HCT116 (cell line): ENCODE data around the gene MINDY4. TPM values are rescaled to one million over a fixed set of nuclear protein-coding genes. Genes with fewer than 3 reads are reported as not detected.
A peak's percentile ranks its signal among the peaks of the same experiment; 100 is the strongest.

Source experiments
- ATAC-seq: fragments of 200-7000 bp; cut with Tn5 transposase; 2 replicates; pipeline ENCODE4 v1.9.1; 2020; ENCODE audit warnings: mild to moderate bottlenecking, moderate library complexity
- BruUV-seq: library from RNA; stranded (reverse); fragments of 400-500 nt; replicated peaks from 2 replicates; lab custom pipeline; 2021; lab: Mats Ljungman, UMichigan
- CTCF ChIA-PET: fragments of 300-600 bp; sonication (Branson Sonifier 250); formaldehyde crosslinking; loops from one replicate; lab custom pipeline; 2021; ENCODE audit warnings: antibody characterized with exemption; lab: Charles Lee
- POLR2A ChIA-PET: fragments of 300-600, 350-600 bp; sonication (Branson Sonifier 250); formaldehyde crosslinking; loops from one replicate; lab custom pipeline; 2021; ENCODE audit warnings: antibody characterized with exemption; lab: Charles Lee
- RAD21 ChIA-PET, 2 experiments: fragments of 300-600 bp; sonication (Branson Sonifier 250); formaldehyde crosslinking; loops; one replicate each; lab custom pipeline; 2023; ENCODE audit warnings: low total read pairs in 2 of 2; ENCODE audit not compliant: uncharacterized antibody in 2 of 2, unreplicated experiment in 2 of 2, low non-redundant PET in 1 of 2; lab: Charles Lee
- DNase-seq: peaks from one replicate; pipeline ENCODE4 v3.0.0-alpha.2; 2010; ENCODE audit warnings: low read depth, low spot score
- H2AFZ ChIP-seq: fragments of 200-600 bp; shearing (Covaris generic), sonication (generic); 2 replicates; pipeline ENCODE4 v1.6.1; 2017; ENCODE audit warnings: low read depth, mixed run types, mixed read lengths, antibody characterized with exemption, low read length; ENCODE audit not compliant: poor library complexity, severe bottlenecking
- H3K27ac ChIP-seq: 2 replicates; pipeline ENCODE4 v1.5.1; 2012; ENCODE audit warnings: low read depth, low read length
- H3K27me3 ChIP-seq: fragments of 200-600 bp; sonication (generic); 2 replicates; pipeline ENCODE4 v1.6.1; 2016; ENCODE audit warnings: mixed run types, low read length, mixed read lengths; ENCODE audit not compliant: insufficient read depth
- H3K36me3 ChIP-seq, 2 experiments: fragments of 200-500 bp in 1 of 2; fragments of 200-600 bp in 1 of 2; sonication (Bioruptor generic) in 1 of 2; sonication (generic) in 1 of 2; 2 replicates each; pipeline versions ENCODE4 v1.5.1 to v1.6.1; 2014 to 2016; ENCODE audit warnings: low read length in 2 of 2, inconsistent platforms in 1 of 2, mixed read lengths in 1 of 2, mixed run types in 1 of 2; ENCODE audit not compliant: insufficient read depth in 2 of 2, control insufficient read depth in 1 of 2
- H3K4me1 ChIP-seq, 2 experiments: fragments of 200-600 bp in 1 of 2; sonication (generic) in 1 of 2; 2 replicates each; pipeline versions ENCODE4 v1.5.1 to v1.6.1; 2012 to 2017; ENCODE audit warnings: low read length in 2 of 2, inconsistent platforms in 1 of 2, mild to moderate bottlenecking in 1 of 2, mixed read lengths in 1 of 2, mixed run types in 1 of 2, moderate library complexity in 1 of 2; ENCODE audit not compliant: insufficient read depth in 2 of 2, control insufficient read depth in 1 of 2
- H3K4me2 ChIP-seq: fragments of 200-600 bp; sonication (generic); 2 replicates; pipeline ENCODE4 v1.6.1; 2017; ENCODE audit warnings: mixed run types, low read length, mixed read lengths
- H3K4me3 ChIP-seq, 2 experiments: fragments of 200-600 bp in 1 of 2; sonication (generic) in 1 of 2; replicated peaks in 1 of 2; 2 replicates each; pipeline ENCODE4 v1.5.1; 2011 to 2016; ENCODE audit warnings: low read length in 2 of 2, control low read depth in 1 of 2, low read depth in 1 of 2, mild to moderate bottlenecking in 1 of 2, mixed read lengths in 1 of 2, mixed run types in 1 of 2
- H3K79me2 ChIP-seq: fragments of 200-600 bp; sonication (generic); 2 replicates; pipeline ENCODE4 v1.6.1; 2017; ENCODE audit warnings: mild to moderate bottlenecking, mixed run types, low read length, moderate library complexity, mixed read lengths; ENCODE audit not compliant: insufficient read depth
- H3K9ac ChIP-seq: fragments of 200-600 bp; sonication (generic); 2 replicates; pipeline ENCODE4 v1.6.1; 2016; ENCODE audit warnings: low read length, mixed read lengths
- H3K9me2 ChIP-seq: fragments of 200-600 bp; sonication (generic), shearing (Covaris generic); 2 replicates; pipeline ENCODE4 v1.6.1; 2017; ENCODE audit warnings: mixed run types, mild to moderate bottlenecking, moderate library complexity; ENCODE audit not compliant: insufficient read depth
- H3K9me3 ChIP-seq, 2 experiments: fragments of 200-500 bp in 1 of 2; fragments of 200-600 bp in 1 of 2; sonication (Bioruptor generic) in 1 of 2; sonication (generic) in 1 of 2; 2 replicates each; pipeline ENCODE4 v1.6.1; 2014 to 2017; ENCODE audit warnings: low read length in 2 of 2, mixed read lengths in 2 of 2, inconsistent platforms in 1 of 2, low read depth in 1 of 2, mild to moderate bottlenecking in 1 of 2, mixed run types in 1 of 2, moderate library complexity in 1 of 2; ENCODE audit not compliant: control insufficient read depth in 1 of 2, insufficient read depth in 1 of 2
- H4K20me1 ChIP-seq: fragments of 200-600 bp; sonication (generic), shearing (Covaris generic); 2 replicates; pipeline ENCODE4 v1.6.1; 2017; ENCODE audit warnings: mixed run types, mild to moderate bottlenecking, moderate library complexity; ENCODE audit not compliant: insufficient read depth
- EGR1 ChIP-seq: IDR thresholded peaks from 2 replicates; pipeline ENCODE4 v1.6.1; 2012; ENCODE audit warnings: low read depth
- ELF1 ChIP-seq: IDR thresholded peaks from 2 replicates; pipeline ENCODE4 v1.6.1; 2012; ENCODE audit warnings: low read depth, borderline replicate concordance
- EZH2 ChIP-seq: fragments of 200-600 bp; sonication (generic); IDR thresholded peaks from 2 replicates; pipeline ENCODE4 v1.6.1; 2017; ENCODE audit warnings: antibody characterized with exemption, mixed run types
- JUND ChIP-seq: IDR thresholded peaks from 2 replicates; pipeline ENCODE4 v1.6.1; 2012
- RAD21 ChIP-seq: IDR thresholded peaks from 2 replicates; pipeline ENCODE4 v1.6.1; 2012; ENCODE audit warnings: low read depth, mild to moderate bottlenecking
- SIN3A ChIP-seq: IDR thresholded peaks from 2 replicates; pipeline ENCODE4 v1.6.1; 2012; ENCODE audit warnings: low read depth
- SP1 ChIP-seq: IDR thresholded peaks from 2 replicates; pipeline ENCODE4 v1.6.1; 2012; ENCODE audit warnings: low read depth
- SRF ChIP-seq: IDR thresholded peaks from 2 replicates; pipeline ENCODE4 v1.6.1; 2012; ENCODE audit warnings: low read depth
- YY1 ChIP-seq: IDR thresholded peaks from 2 replicates; pipeline ENCODE4 v1.6.1; 2011; ENCODE audit warnings: low read length, low read depth, moderate library complexity, mild to moderate bottlenecking; ENCODE audit not compliant: insufficient replicate concordance; ENCODE audit errors: extremely low read depth
- intact Hi-C: fragments of 100-400 bp; cut with micrococcal nuclease; formaldehyde crosslinking; loops from 2 replicates; pipeline ENCODE4 v1.10.0; 2022
- total RNA-seq: library from RNA; stranded (reverse); gene quantifications from one replicate; pipeline ENCODE4 v1.2.1, GENCODE V29; 2021; ENCODE audit not compliant: unreplicated experiment
- TF ChIP-seq, protein P1 (sequence below), 3 experiments: fragments of 200-600 bp in 1 of 3; sonication (generic) in 1 of 3; IDR thresholded peaks in 2 of 3; conservative IDR thresholded peaks in 1 of 3; 2 replicates each; pipeline ENCODE4 v1.5.1; 2012 to 2017; ENCODE audit warnings: low read depth in 2 of 3, low read length in 2 of 3, antibody characterized with exemption in 1 of 3, borderline replicate concordance in 1 of 3, control low read depth in 1 of 3, mild to moderate bottlenecking in 1 of 3, mixed read lengths in 1 of 3, mixed run types in 1 of 3, moderate library complexity in 1 of 3; ENCODE audit not compliant: insufficient read depth in 1 of 3
- TF ChIP-seq, protein P2 (sequence below): IDR thresholded peaks from 2 replicates; pipeline ENCODE4 v1.6.1; 2012
- TF ChIP-seq, protein P3 (sequence below): IDR thresholded peaks from 2 replicates; pipeline ENCODE4 v1.6.1; 2012; ENCODE audit warnings: low read depth

MINDY4 gene
- total RNA-seq, 1 experiment from 2014 or later, result 6.1 TPM

DNA sequence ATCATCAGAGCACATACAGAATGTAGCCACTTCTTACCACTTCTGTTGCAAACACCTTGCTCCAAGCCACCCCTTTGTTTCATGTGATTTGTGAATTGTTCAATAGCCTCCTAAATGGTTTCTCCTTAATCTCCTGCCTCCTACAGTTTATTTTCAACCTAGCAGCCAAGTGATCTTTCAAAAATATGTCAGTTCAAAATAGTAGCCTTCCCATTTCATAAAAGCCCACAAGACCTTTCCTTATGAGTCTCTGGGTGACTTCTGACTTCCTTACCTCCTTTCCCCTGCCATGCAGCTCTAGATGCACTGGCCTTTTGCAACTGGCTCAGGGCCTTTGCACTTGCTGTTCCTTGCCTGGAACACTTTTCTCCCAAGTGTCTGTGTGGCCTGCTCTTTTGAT, 4.8 kb downstream of the MINDY4 start:
- intact Hi-C loops, result no loop called here
- DNase-seq, result no peak
- Histone ChIP-seq H3K9me2 (no peaks in the 10 kb centered on the region), H3K4me2 (no peak overlapping the region), H4K20me1 (no peaks in the 10 kb centered on the region), H3K9me3 (no peaks in the 10 kb centered on the region), H3K36me3 (peaks cover 5 to 7% of the 10 kb centered on the region in 2 experiments; a peak in 2 of 4 replicates), H3K79me2 (peaks cover 41% of the 10 kb centered on the region; the same call in 1 of the 2 replicates), H3K27ac (no peak overlapping the region), H2AFZ (no peak overlapping the region), H3K9ac (no peak overlapping the region), H3K27me3 (no peaks in the 10 kb centered on the region), H3K4me3 (no peak overlapping the region), H3K4me1 (peaks cover 0 to 7% of the 10 kb centered on the region in 2 experiments; a peak in 3 of 4 replicates)
- ChIA-PET POLR2A (no interaction called here), RAD21 (no interaction called here), CTCF (no interaction called here)
- no peak for ATAC-seq
- TF ChIP-seq SIN3A, result no peak
- TF ChIP-seq, protein P1, sequence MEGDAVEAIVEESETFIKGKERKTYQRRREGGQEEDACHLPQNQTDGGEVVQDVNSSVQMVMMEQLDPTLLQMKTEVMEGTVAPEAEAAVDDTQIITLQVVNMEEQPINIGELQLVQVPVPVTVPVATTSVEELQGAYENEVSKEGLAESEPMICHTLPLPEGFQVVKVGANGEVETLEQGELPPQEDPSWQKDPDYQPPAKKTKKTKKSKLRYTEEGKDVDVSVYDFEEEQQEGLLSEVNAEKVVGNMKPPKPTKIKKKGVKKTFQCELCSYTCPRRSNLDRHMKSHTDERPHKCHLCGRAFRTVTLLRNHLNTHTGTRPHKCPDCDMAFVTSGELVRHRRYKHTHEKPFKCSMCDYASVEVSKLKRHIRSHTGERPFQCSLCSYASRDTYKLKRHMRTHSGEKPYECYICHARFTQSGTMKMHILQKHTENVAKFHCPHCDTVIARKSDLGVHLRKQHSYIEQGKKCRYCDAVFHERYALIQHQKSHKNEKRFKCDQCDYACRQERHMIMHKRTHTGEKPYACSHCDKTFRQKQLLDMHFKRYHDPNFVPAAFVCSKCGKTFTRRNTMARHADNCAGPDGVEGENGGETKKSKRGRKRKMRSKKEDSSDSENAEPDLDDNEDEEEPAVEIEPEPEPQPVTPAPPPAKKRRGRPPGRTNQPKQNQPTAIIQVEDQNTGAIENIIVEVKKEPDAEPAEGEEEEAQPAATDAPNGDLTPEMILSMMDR (IDR thresholded peaks at IDR 0.05 in 2 of 3, conservative IDR thresholded peaks at IDR 0.05 in 1 of 3; ENCODE audit: borderline replicate concordance in 1 of 3, insufficient read depth in 1 of 3, low read depth in 2 of 3, low read length in 2 of 3), result 0 out of 6 replicates have a peak, but pooled peaks of 1 of the 3 experiments have one; percentile 14
- no TSS peak for BruUV-seq

DNA sequence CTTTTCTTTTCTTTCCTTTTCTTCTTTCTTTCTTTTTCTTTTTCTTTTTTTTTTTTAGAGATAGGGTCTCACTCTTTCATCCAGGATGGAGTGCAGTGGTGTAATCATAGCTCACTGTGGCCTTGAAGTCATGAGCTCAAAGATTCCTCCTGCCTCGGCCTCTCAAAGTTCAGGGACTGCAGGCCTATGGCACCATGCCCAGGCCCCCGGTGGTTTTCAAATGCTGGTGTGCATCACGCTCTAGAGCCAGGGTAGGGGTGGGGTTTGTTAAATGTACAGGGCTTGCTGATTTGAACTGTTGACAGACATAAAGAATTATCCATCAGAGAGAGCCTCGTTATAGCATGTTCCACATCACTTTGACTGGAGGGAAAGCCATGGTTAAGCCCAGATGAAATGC, 5.8 kb downstream of the MINDY4 start:
- POLR2A ChIA-PET, result no interaction called here
- ATAC-seq (no peak), DNase-seq (no peak)
- no peaks in the 10 kb centered on the region for H3K9me3 ChIP-seq
- no peaks in the 10 kb centered on the region for H4K20me1 ChIP-seq
- intact Hi-C loops, result no loop called here
- H3K4me2 ChIP-seq, result no peak overlapping the region
- no peak overlapping the region for H3K4me3 ChIP-seq
- no peaks in the 10 kb centered on the region for H3K9me2 ChIP-seq
- H3K4me1 ChIP-seq, result peaks cover 0 to 6% of the 10 kb centered on the region in 2 experiments; a peak in 3 of 4 replicates
- H3K27me3 ChIP-seq, result no peaks in the 10 kb centered on the region
- CTCF ChIA-PET, result no interaction called here
- RAD21 ChIA-PET, result no interaction called here
- no peak overlapping the region for H3K27ac ChIP-seq
- peaks cover 37% of the 10 kb centered on the region; the same call in 1 of the 2 replicates for H3K79me2 ChIP-seq
- H3K9ac ChIP-seq, result no peak overlapping the region
- no TSS peak for BruUV-seq
- H2AFZ ChIP-seq, result no peak overlapping the region
- H3K36me3 ChIP-seq, result peaks cover 5 to 9% of the 10 kb centered on the region in 2 experiments; a peak in 2 of 4 replicates
- no peak for TF ChIP-seq SP1
- TF ChIP-seq, protein P2, sequence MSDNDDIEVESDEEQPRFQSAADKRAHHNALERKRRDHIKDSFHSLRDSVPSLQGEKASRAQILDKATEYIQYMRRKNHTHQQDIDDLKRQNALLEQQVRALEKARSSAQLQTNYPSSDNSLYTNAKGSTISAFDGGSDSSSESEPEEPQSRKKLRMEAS, result no peak
- TF ChIP-seq ELF1, result no peak
- TF ChIP-seq RAD21, result no peak
- TF ChIP-seq JUND, result no peak
- no peak for TF ChIP-seq YY1
- TF ChIP-seq EGR1, result no peak
- TF ChIP-seq, protein P1 (IDR thresholded peaks at IDR 0.05 in 2 of 3, conservative IDR thresholded peaks at IDR 0.05 in 1 of 3; ENCODE audit: borderline replicate concordance in 1 of 3, insufficient read depth in 1 of 3, low read depth in 2 of 3, low read length in 2 of 3), result no peak
- TF ChIP-seq EZH2, result no peak
- TF ChIP-seq SRF, result no peak
- TF ChIP-seq, protein P3, sequence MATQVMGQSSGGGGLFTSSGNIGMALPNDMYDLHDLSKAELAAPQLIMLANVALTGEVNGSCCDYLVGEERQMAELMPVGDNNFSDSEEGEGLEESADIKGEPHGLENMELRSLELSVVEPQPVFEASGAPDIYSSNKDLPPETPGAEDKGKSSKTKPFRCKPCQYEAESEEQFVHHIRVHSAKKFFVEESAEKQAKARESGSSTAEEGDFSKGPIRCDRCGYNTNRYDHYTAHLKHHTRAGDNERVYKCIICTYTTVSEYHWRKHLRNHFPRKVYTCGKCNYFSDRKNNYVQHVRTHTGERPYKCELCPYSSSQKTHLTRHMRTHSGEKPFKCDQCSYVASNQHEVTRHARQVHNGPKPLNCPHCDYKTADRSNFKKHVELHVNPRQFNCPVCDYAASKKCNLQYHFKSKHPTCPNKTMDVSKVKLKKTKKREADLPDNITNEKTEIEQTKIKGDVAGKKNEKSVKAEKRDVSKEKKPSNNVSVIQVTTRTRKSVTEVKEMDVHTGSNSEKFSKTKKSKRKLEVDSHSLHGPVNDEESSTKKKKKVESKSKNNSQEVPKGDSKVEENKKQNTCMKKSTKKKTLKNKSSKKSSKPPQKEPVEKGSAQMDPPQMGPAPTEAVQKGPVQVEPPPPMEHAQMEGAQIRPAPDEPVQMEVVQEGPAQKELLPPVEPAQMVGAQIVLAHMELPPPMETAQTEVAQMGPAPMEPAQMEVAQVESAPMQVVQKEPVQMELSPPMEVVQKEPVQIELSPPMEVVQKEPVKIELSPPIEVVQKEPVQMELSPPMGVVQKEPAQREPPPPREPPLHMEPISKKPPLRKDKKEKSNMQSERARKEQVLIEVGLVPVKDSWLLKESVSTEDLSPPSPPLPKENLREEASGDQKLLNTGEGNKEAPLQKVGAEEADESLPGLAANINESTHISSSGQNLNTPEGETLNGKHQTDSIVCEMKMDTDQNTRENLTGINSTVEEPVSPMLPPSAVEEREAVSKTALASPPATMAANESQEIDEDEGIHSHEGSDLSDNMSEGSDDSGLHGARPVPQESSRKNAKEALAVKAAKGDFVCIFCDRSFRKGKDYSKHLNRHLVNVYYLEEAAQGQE, result no peak
